GM12872 (cell line): Measurements from ENCODE around the gene ITGB7.

Source experiments
- TF ChIP-seq, protein P1 (sequence below): IDR thresholded peaks from 3 replicates; pipeline ENCODE4 v1.5.1; 2011; ENCODE audit warnings: low read depth, mild to moderate bottlenecking, low read length, moderate library complexity; ENCODE audit not compliant: insufficient read depth

ITGB7 gene

DNA sequence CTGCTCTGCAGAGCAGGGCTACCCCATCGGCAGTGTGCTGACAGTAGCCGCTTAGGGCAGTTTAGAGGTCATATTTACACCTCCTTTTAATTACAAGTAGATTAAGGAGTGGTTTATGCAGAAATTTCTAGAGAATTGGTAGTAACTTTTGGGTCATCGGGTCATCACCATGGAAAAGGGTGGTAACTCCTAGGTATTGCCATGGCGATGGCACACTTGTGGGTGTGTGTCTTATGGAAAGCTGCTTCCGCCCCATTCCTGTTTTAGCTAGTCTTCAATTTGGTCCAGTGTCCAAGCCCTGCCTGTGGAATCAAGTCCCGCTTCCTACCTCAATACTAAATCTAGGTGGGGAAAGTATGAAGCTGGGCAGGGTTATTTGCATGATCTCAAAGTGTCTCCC is 56.0 kb downstream of the ITGB7 start:
- TF ChIP-seq, protein P1, sequence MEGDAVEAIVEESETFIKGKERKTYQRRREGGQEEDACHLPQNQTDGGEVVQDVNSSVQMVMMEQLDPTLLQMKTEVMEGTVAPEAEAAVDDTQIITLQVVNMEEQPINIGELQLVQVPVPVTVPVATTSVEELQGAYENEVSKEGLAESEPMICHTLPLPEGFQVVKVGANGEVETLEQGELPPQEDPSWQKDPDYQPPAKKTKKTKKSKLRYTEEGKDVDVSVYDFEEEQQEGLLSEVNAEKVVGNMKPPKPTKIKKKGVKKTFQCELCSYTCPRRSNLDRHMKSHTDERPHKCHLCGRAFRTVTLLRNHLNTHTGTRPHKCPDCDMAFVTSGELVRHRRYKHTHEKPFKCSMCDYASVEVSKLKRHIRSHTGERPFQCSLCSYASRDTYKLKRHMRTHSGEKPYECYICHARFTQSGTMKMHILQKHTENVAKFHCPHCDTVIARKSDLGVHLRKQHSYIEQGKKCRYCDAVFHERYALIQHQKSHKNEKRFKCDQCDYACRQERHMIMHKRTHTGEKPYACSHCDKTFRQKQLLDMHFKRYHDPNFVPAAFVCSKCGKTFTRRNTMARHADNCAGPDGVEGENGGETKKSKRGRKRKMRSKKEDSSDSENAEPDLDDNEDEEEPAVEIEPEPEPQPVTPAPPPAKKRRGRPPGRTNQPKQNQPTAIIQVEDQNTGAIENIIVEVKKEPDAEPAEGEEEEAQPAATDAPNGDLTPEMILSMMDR: no peak

DNA sequence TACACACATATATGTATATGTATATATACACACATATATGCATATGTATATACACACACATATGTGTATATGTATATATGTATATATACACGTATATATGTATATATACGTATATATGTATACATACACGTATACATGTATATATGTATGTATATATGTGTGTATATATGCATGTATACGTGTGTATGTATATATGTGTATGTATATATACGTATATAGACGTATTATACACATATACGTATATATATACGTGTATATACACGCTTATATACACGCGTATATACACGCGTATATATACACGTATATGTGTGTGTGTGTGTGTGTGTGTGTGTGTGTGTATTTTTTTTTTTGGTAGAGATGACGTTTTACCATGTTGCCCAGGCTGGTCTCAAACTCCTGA is 59.4 kb downstream of the ITGB7 start:
- TF ChIP-seq, protein P1: no peak

DNA sequence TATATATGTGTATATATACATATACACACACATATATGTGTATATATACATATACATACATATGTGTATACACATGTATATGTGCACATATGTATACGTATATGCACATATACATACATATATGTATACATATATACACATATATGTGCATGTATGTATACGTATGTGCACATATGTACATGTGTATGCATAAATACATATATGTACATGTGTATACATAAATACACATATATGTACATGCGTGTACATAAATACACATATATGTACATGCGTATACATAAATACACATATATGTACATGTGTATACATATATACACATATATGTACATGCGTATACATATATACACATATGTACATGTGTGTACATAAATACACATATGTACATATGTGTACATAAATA is 59.9 kb downstream of the ITGB7 start:
- TF ChIP-seq, protein P1: no peak

DNA sequence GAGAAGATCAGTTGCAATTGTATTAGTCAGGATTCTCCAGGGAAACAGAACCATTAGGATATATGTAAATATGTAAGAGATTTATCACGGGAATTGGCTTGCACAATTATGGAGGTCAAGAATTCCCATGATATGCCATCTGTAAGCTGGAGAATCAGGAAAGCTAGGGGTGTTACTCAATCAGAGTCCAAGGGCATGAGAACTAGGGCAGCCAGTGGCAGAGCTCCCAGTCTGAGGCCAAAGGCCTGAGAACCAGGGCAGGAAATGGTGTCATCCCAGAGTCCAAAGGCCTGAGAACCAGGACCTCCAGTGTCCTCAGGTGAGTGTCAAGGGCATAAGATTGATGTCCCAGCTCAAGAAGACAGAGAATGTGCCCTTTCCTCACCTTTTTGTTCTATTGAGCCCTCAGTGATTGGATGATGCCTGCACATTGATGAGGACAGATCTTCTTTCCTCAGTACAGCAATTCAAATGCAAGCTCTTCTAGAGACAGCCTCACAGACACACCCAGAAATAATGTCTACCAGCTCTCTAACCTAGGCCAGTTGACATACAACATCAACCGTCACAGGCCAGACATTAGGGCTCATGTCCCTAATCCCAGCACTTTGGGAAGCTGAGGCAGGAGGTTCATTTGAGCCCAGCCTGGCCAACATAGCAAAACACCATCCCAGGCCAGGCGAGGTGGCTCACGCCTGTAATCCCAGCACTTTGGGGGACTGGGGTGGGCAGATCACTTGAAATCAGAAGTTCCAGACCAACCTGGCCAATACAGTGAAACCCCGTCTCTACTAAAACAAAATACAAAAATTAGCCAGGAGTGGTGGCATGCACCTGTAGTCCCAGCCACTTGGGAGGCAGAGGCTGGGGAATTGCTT is 61.4 kb downstream of the ITGB7 start:
- TF ChIP-seq, protein P1: no peak

DNA sequence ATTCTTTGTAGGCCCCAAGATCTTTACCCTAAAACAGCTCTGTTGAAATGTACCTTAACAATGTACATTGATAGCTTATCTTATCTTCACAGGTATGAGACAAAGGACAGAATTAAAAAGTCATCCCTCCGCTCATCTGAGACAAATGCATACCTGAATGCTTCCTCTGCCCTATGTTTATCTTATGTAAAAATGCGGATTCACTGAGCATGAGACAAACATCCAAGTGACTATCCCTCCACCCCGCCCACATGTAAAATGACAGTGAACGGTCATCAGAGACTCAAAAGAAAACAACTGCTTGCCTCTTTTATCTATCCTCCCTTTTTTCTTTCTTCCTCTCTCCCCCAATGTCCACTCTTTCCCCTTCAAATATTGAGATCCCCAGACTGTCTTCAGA is 63.7 kb downstream of the ITGB7 start:
- TF ChIP-seq, protein P1: no peak
